ENCODE results near the gene ZNF629. TPM values are rescaled to one million over a fixed set of nuclear protein-coding genes. Genes with fewer than 3 reads are reported as not detected.

Gene ZNF629
- total and polyA plus RNA-seq, 8 donors, result 4.5 to 8.6 (median 6.0) TPM

GRCh38 chr16:30760577-30761426 lies 26.2 kb downstream of the ZNF629 start:
- intact Hi-C loops (cut with DNase I), result loop anchor here in 1 of 3 donors (10.0 kb wide), 1 partner anchor 114 kb away; no protein-coding TSS in a partner anchor
- H3K9me3 ChIP-seq, result no peaks in the 10 kb centered on the region
- H3K36me3 ChIP-seq, result peaks cover 9 to 23% (median 20%) of the 10 kb centered on the region in 3 donors
- no peak for TF ChIP-seq CTCF (IDR thresholded peaks at IDR 0.05)
- H3K4me3 ChIP-seq, result peak overlapping the region; percentile 67 to 91 (median 84)
- peak in 1 of 4 donors; percentile 6 for ATAC-seq
- H3K27me3 ChIP-seq, result no peaks in the 10 kb centered on the region
- H3K4me1 ChIP-seq, result peaks cover 7 to 18% (median 13%) of the 10 kb centered on the region in 3 donors
- WGBS, 2 donors, result 23 to 24% methylated on average over 26 of the region's 26 CpGs
- peak overlapping the region in 1 of 4 donors; percentile 23 for H3K27ac ChIP-seq
- FAIRE-seq, result no peak
- peak in 3 of 6 donors; percentile 17 to 39 (median 34) for DNase-seq

GRCh38 chr16:30760001-30760559 lies 26.9 kb downstream of the ZNF629 start:
- intact Hi-C loops (cut with DNase I), result loop anchor here in 1 of 3 donors (10.0 kb wide), 1 partner anchor 115 kb away; no protein-coding TSS in a partner anchor

GRCh38 chr16:30758988-30759491 lies 28.0 kb downstream of the ZNF629 start:
- no peaks in the 10 kb centered on the region for H3K9me3 ChIP-seq
- peak overlapping the region in 2 of 4 donors; percentile 27 to 33 for H3K27ac ChIP-seq
- WGBS, 2 donors, result 83 to 90% methylated on average over 10 of the region's 10 CpGs
- peaks cover 0 to 5% (median 2%) of the 10 kb centered on the region in 3 donors for H3K36me3 ChIP-seq
- ATAC-seq, result no peak
- no peak for TF ChIP-seq CTCF (IDR thresholded peaks at IDR 0.05)
- no peaks in the 10 kb centered on the region for H3K27me3 ChIP-seq
- H3K4me3 ChIP-seq, result no peak overlapping the region
- DNase-seq, result peak in 3 of 6 donors; percentile 12 to 37 (median 25)
- no peak for FAIRE-seq
- peaks cover 7 to 18% (median 13%) of the 10 kb centered on the region in 3 donors for H3K4me1 ChIP-seq
- intact Hi-C loops (cut with DNase I), result no loop called here

More at GRCh38 chr16:30760001-30760559, 26.9 kb downstream of the ZNF629 start:
- H3K36me3 ChIP-seq, result peaks cover 7 to 16% (median 13%) of the 10 kb centered on the region in 3 donors
- H3K27ac ChIP-seq, result no peak overlapping the region
- H3K27me3 ChIP-seq, result no peaks in the 10 kb centered on the region
- 87 to 94% methylated on average over 7 of the region's 7 CpGs for WGBS, 2 donors
- H3K4me1 ChIP-seq, result peaks cover 7 to 18% (median 13%) of the 10 kb centered on the region in 3 donors
- H3K4me3 ChIP-seq, result no peak overlapping the region
- no peak for ATAC-seq
- DNase-seq, result peak in 2 of 6 donors; percentile 35 to 36
- no peak for TF ChIP-seq CTCF (IDR thresholded peaks at IDR 0.05)
- H3K9me3 ChIP-seq, result no peaks in the 10 kb centered on the region
- no peak for FAIRE-seq

GRCh38 chr16:30757316-30757715 lies 29.7 kb downstream of the ZNF629 start:
- ATAC-seq (no peak), DNase-seq (peak in 2 of 6 donors; percentile 22 to 40), FAIRE-seq (no peak)
- Histone ChIP-seq H3K4me3 (no peak overlapping the region), H3K27me3 (no peaks in the 10 kb centered on the region), H3K27ac (no peak overlapping the region), H3K9me3 (no peaks in the 10 kb centered on the region), H3K4me1 (peaks cover 0 to 9% (median 6%) of the 10 kb centered on the region in 3 donors), H3K36me3 (peaks cover 0 to 4% (median 0%) of the 10 kb centered on the region in 3 donors)
- WGBS, 2 donors, result 79 to 80% methylated on average over 7 of the region's 7 CpGs
- intact Hi-C loops (cut with DNase I), result no loop called here
- TF ChIP-seq CTCF (IDR thresholded peaks at IDR 0.05), result no peak

All from pancreas (tissue), 10 donors.